Hematopoietic multipotent progenitor cell (in vitro differentiated cells): ENCODE results near the gene ASIC2. TPM values are rescaled to one million over a fixed set of nuclear protein-coding genes. Genes with fewer than 3 reads are reported as not detected.

Experiments used
- DNase-seq, 3 donors: peaks; one replicate each; pipeline ENCODE4 v3.0.0-alpha.2; 2011 to 2015; ENCODE audit warnings: low read depth in 2 of 3, low spot score in 2 of 3
- total RNA-seq: library from RNA; depleted of rRNA; stranded (reverse); fragments of >200 nt; gene quantifications from one replicate; pipeline ENCODE4 v1.2.3, GENCODE V29; 2012

The ASIC2 gene
- total RNA-seq, 1 donor = under 0.01 TPM

DNA sequence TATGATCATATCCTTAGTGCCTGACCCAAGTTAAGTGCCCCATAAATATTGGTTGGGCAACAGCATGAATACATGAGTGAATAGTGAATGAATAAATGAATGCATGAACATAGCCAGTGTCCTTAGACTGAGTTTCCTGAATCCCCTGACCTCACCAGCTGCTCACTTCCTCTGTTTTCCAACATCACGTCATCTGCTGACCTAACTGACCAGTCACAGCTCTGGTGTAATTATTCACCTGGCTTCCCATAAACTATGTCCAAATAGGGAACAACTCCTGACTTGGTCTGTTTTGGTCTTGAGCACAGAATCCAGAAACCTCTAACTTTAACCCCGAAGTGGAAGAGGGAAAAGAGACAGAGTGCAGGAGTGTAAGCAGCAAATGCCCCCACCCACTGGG lies 83.4 kb downstream of the ASIC2 start:
- DNase-seq = no peak

DNA sequence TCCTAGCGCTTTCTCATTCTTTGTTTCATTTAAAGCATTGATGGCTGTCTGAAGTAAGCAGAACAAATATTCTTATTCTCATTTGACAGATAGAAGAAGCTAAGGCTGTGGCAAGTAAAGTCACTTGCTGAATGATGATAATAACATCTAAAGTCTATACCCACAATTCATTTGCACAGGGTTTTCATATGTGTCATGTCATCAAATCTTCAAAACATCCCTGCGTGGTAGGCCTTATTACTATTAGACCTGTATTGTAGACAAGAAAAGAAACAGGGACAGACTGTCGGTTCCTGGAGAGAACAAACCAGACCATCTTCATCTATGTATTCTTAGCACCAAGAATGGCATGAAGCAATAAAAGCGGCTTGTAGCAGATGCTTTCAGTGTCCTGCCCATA lies 85.9 kb downstream of the ASIC2 start:
- DNase-seq = no peak

DNA sequence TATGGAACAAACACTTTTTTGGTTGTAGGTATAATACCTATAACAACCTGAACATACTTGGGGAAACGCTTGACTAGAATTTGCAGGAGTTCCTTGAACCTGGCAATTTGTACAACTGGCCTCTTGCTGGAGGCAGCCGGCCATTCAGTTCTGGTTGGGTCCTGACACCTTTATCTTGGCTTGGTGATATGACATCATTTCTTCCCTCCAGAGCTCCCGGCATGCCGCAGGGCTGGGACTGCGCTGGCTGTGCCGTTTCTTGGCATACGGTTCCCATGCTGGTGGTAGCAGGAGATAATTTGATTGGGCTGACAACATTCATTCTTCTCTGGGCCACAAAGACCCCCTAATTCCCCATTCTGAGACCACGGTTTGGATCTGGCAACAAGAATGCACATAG lies 87.5 kb downstream of the ASIC2 start:
- no peak for DNase-seq

DNA sequence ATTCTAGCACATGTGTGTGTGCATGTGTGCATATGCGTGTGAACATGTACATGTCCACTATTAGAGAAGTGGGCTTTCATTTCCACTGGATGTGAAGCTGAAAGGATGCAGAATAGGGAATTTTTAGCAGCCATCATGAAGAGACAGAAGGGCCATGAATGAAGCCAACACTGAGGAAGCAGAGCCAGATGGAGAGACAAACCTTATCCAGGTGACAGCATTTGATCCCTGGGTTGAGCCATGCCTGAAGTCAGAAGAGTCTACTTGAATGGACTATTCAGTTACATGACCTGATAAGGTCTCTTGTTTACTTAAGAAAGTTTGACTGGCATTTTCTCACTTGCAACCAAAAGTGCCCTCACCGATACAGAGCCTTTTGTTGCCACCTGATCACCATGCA lies 88.4 kb downstream of the ASIC2 start:
- DNase-seq = no peak

DNA sequence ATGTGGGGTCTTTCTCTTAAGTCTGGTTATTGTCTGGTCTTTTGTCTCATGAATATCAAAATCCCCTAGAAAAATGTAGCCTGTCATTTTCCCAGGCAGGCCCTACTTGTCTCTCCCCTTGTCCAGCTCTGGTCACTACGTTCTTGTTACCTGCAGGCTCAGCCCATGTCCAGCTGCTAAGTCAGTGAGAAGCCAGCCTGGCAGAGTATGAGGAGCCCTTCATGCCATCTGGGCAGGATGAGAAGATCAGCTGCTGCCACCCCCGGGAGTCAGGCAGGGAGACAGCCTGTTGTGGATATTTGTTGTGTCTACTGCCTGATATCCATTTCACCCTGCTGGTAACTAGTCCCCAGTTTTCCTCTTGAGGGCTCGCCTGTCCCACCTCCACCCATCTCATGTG lies 88.9 kb downstream of the ASIC2 start:
- no peak for DNase-seq

DNA sequence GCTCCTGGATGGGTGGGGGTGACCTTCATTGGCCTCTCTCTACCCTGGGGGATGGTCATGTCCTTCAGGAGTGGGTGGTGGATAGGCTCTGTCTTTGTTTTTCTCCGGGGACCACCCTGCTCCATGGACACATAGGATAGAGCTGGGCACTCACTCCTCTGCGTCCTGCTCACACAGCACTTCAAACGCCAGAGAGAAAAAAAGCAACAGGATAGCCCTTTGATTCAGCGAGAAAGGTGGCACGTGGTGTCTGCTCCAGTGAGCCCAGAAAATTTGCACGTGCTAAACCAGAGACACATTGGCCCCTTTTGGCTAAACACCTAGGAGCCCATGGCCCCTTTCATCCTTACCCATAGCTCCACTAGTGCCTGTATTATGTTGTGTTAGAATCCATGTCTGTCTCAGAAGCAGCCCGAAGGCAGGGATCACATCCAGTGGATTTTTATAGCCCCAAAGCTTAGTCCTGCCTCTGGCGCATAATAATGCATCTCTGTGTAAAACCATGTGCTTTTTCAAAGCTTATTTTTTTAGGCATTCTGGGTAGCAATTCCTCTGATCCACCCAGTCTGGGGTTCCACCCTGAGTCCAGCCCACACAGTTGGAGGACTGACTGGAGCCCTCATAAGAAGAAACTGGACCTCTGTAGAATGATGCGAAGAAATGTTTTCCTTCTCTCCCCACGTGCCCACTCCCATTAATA lies 90.1 kb downstream of the ASIC2 start:
- DNase-seq = no peak

DNA sequence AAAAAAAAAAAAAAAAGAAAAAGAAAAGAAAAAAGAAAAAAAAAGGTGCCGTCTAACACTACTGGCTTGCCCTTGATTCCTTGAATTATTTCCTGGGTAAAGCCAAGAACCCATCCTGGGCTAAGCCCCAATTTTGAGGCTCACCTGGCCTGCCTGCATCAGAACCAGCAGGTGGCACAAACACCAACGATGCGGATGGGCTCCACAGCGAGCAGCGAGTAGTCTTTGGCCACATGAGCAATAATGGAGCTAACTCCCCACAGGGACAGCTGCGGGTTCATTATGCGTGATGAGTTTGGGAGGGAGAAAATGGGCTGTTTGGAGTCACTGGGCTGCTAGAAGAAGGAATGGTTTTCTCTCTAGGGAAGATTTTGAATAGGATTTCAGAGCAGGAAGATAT lies 91.1 kb downstream of the ASIC2 start:
- no peak for DNase-seq

DNA sequence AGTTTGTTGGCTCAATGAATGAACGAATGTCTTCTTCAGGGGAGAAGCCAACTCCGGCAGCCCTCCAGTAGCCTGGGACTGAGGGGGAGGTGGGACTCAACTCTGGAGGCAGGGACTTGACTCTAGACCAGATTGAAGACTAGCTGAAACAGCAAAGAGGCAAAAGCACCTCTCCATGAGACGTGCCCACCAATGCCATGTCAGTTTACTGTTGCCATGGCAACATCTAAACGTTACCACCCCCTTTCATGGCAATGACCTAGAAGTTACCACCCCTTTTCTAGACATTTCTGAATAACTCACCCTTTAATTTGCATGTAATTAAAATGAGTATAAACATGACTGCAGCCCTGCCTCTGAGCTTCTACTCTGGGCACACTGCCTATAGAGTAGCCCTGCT lies 91.8 kb downstream of the ASIC2 start:
- no peak for DNase-seq

DNA sequence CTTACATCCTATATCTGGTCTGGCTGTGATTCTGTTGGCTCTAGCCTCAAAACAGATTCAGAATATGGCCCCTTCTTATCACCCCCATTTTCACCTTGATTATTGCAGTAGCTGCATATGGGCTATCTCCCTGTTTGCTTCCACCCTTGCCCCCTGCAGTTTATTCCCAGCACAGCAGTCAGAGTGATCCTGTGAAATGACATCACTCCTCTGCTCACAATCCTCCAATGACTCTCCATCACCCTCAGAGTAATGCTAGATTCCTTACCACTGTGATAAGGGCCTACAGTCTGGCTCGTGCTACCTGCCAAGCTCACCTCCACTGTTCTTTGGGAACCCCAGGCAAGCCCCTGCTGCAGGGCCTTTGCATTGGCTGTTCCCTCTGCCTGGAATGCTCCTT lies 92.5 kb downstream of the ASIC2 start:
- DNase-seq = no peak

DNA sequence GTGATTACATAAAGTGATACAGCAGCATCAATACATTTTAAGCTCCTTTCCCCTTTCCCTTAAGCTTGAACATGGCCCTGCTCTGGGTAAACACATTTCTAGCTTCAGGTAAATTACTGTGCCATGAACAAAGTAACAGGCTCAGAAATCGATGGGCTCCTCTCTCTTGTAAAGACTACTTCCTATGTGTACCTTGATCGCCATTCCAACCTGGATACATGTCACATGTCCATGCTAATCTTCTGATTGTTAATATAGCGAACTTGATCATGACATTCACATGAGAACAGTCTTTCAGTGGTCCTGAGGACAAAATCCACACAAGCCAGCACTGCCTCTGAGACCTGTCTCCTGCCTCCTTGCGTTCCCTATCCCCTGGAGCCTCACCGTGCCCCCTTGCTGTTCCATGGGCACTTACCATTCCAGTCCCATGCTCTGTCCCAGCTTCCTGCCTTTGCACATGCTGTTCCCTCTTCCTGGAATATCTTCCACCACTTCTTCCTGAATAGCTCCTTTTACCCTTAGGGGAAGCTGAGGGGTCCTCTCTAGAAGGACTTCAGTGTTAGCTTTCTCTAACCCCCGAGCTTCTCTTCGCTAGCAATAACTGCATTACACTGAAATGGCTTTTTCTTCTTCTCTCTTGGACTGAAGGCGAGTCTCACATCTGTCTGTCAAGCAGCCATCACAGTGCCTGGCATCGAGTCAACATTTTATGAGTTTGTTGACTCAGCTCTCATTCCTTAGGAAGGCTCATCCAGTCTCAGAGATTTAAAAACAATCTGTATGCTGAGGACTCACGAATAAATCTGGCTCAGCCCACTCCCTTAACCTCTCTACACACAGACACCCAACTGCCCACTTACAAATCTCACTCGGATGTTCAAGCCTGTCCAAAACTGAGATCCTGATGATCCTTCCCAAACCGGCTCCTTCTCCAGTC lies 93.3 kb downstream of the ASIC2 start:
- no peak for DNase-seq

DNA sequence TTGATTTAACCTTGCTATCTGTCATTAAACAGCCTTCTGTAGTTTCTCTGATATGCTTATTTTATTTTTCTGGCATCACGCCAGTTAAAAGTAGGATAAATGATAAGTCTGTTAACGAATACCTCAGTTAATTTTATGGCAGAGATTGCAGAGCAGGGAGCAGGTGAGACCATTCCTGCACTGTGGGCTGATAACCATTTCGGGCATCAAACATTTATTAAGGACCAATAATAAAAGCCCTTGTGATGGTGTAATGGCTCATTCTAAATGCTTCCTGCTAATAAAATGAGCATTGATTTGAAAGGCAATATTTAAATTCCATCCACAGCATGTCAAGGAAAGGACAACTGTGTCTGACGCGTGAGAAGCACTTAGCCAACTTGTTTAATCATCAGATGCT lies 94.1 kb downstream of the ASIC2 start:
- DNase-seq = no peak

DNA sequence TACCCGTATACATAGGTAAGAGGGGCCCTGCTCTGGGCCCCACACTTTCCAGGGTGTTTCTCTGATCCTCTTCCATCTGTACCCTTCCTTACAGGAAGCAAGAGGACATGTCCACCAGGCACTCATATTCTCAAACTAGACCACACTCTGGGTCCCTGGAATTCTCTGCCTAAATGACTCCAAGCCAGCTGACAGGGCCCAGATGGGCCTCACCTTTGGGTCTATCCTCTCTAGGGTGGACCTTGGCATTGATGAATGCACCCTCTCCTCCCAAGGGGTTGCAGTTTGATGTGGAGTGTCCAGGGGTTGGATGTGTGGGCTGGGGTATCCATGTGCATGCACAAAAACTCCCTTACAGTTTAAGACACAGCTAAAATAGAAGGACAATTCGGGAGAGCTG lies 95.8 kb downstream of the ASIC2 start:
- no peak for DNase-seq

DNA sequence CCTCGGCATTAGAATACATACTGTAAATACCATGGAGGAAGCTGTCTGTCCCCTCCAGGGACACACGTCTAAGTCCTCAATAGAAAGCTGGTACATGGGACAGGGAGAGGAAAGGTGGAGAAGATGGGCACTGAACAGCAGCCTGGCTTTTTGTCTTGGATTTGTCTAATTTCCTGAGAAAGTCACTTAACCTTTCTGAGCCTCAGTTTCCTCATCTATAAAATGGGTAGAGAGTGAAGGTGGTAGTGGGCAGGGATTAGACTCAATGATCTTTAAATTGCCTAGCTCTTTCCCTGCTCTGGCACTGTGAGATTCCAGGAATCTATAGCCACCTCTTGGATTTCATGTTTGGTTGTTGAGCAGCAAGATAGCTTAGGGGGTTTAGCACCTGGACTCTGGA lies 96.2 kb downstream of the ASIC2 start:
- no peak for DNase-seq

DNA sequence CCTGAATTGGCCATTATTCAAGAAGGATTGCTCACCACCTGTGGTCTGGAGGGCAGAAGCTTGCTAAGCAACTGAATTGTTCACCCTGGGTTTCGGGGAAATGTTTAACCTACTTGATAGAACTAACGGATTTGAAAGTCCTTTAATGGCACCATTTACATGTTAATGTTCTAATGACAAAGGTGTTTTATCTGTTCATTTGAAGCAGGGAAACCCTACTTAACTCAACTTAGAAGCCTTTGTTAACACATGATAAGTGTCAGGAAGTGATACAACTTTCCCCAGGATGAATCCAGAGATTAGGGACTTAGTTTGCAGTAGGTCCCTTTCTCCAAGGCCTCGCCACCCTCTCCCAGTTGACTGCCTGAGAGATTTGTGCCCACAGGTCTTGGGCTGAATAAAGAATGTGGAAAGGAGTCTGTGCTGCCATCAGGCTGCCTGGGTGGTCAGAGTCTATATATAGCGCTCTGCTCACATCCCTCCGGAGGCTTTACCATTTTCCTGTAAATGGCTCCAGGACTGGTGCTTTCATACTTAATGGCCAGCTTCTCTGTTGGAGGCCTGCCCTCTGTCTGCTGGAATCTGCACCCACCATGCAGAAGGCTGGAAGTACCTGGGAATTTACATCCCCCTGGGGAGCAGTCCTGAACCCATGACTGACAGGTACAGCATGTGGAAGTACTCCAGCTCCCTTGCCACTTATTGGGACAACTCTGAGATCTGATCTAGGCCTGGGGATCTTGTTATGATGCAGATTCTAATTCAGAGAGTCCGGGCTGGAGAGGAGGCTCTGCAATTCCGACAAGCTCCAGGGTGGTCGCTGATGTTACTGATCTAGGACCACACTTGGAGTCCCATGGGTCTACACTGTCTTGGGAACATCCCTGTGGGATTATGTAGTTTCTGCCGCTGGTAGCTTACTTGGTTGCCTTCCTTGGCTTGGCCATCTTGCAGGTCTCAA lies 99.9 kb downstream of the ASIC2 start:
- no peak for DNase-seq

DNA sequence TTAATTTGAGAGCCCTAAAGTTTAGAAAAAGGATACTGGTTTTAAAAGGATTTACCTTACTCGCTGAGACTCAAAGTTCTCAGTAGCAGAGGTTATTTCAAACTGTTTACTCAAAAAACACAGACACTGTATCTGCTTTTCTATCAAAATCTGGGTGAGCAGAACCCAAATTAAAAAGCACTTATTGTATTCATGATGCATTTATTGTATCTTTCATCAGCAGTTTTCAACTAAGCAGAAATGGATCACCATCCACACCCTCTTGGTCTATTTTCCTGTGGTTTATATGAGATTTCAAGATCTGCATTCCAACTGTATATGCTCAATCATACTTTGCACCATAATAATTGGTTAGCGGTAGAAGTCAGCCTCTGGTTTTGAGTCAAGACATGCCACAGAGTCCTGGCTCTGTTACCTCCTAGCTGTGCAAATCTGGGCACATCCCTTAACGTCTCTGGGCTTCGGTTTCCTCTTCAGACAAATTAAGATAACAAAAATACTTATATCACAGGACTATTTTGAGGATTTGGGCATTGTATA lies 109.5 kb downstream of the ASIC2 start:
- no peak for DNase-seq

DNA sequence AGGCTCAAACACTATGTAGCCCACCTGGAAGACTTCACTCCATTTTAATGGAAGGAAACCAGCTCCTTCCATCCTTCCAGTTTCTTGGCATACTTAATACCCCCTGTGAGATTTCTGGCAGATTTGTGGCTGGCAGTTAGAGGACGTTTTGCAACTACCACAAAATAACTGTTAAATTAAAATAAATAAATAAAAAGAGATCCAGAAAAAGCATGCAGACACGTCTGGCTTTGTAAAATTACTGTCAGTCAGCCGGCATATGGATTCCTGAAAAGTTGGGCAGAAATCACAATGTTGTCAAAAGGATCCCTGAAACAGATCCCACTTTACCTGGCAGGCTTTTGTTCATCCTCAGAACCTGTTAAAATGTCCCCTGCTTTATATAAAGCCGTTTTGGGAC lies 113.9 kb downstream of the ASIC2 start:
- DNase-seq = no peak

DNA sequence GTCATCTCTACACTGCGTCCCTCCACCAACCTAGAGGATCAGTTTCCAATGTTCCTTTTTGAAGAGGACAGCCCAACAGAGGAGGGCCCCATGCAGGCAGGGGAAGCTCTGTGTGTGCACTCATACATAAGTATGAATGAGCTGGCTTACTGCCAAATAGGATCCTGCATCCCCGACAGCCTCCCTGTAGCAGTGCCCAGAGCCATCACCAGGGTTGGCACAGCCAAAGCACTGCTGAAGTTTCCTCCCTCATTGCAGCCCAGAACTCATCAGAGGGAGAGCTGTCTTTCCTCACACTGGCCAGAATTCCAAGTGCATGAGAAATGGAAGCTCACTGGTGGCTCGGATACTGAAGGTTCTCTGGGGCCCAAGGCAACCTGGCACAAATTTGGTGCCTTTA lies 114.4 kb downstream of the ASIC2 start:
- no peak for DNase-seq

DNA sequence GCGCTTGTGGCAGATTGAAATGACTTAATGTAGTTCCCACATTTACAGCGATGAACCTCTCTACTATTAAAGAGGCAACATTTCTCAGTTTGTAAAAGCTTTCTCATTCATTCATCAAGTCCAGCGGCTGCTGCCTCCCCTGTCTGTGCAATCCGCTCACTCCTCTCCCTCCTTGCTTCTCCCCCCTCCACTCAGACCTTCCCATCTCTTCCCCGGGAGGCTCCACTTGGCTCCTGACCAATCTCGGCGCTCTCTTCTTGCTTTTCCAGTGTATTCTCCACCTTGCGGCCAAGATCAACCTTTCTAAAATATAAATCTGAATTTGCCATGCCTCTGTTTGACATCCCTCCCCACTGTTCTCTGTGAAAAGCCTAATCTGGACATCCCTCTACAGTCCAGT lies 117.5 kb downstream of the ASIC2 start:
- no peak for DNase-seq

DNA sequence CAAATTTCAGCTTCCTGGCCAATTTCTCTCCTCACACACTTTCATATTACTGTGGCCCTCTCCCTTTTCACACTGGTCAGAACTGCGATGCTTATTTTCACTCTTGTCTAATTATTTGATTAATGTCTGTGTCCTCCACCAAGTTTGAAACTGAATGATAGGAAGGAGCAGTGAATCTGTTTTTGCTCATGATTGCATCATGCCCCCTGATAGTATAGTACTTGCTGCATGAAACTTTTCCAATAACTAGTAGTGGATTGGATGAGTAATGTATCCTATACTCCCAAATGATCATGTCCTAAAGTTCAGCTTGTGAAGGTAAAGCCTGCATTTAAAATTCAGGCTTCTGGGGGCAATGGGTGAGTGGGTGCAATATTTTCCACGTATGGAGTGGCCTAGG lies 121.2 kb downstream of the ASIC2 start:
- DNase-seq = no peak

DNA sequence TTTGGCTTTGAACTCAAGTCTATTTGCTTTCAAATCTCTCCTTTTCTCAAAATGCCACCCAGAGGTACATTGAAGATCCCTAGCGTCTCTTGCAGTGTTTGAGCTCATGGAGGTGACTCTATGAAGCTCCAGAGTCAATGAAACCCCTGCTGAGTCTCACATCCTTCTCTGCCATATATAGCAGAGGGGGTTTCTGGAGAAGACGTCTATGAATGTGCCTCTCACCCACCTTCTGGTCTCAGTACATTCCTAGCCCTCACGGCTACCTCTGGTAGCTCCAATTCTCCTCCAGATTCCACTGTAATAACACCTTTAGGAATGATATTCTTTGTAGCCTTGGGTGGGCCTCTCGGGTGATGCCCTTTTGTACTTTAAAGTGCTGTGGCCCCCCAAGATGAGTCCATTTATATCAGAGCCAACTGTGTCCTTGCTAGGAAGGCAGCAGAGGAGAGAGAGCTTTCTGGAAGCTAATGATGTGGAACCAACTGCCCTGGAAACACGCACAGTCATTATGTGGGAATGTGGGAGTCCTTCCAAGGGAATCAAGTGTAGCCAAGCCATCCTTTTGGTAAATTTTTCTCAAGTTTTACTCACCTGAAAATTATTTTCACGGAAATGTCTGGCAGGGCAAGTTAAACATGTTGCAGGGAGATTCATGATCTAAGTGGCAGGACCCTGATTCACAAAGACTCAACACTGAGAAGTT lies 123.4 kb downstream of the ASIC2 start:
- no peak for DNase-seq
